22Rv1 (cell line): Measurements from ENCODE around the gene HOXA9.

ENCODE experiments used
- ZFX ChIP-seq: fragments of 450-650 bp; IDR thresholded peaks from 2 replicates; pipeline ENCODE4 v1.6.1; 2017; ENCODE audit warnings: antibody characterized with exemption, borderline replicate concordance
- TF ChIP-seq, protein P1 (sequence below): fragments of 450-650 bp; IDR thresholded peaks from 2 replicates; pipeline ENCODE4 v1.5.1; 2017; ENCODE audit warnings: mild to moderate bottlenecking

- TF ChIP-seq, protein P1, sequence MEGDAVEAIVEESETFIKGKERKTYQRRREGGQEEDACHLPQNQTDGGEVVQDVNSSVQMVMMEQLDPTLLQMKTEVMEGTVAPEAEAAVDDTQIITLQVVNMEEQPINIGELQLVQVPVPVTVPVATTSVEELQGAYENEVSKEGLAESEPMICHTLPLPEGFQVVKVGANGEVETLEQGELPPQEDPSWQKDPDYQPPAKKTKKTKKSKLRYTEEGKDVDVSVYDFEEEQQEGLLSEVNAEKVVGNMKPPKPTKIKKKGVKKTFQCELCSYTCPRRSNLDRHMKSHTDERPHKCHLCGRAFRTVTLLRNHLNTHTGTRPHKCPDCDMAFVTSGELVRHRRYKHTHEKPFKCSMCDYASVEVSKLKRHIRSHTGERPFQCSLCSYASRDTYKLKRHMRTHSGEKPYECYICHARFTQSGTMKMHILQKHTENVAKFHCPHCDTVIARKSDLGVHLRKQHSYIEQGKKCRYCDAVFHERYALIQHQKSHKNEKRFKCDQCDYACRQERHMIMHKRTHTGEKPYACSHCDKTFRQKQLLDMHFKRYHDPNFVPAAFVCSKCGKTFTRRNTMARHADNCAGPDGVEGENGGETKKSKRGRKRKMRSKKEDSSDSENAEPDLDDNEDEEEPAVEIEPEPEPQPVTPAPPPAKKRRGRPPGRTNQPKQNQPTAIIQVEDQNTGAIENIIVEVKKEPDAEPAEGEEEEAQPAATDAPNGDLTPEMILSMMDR: no peak
- TF ChIP-seq ZFX: no peak
Observed at GRCh38 chr7:27207348-27207985, 42.1 kb upstream of the HOXA9 start.
